ENCODE data around the gene ATXN10.

The ATXN10 gene

DNA sequence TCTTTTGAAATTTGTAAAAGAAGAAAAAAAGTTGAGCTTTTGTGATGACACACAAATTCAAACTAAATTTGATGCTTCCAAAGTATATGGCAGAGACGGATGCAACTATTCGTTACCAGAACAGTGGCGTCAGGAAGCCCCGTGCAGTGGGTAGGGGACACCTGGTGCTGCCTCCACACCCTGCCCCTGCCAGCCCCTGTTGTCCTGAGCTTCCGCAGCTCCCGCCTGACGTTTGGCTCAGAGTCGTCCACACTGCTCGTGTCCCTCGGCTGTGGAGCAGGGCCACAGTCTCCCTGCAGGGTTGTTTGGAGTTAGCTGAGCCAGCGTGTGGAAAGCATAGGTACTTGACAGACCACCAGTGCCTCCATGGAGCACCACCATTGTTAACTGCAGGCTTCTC is 86.3 kb downstream of the ATXN10 start:
- DNase-seq (ENCODE audit: low spot score), result no peak

DNA sequence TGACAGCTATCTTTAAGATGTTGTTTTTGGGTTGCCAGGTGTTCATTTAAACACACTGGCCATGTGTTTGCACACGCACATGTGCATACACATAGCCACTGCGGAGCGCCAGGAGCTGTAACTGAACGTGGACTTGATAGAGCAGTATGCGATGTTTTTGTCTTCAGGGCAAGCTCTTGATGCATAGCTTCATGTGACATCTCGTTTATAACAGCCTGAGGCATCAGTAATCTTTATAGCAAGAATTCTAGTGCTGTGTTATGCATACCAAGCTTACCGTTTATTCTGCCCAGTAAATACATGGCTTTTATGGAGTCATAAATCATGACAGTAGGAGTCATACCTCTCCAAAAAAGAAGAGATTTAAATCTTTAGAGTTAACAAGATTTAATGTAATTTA is 87.0 kb downstream of the ATXN10 start:
- no peak for DNase-seq (ENCODE audit: low spot score)

DNA sequence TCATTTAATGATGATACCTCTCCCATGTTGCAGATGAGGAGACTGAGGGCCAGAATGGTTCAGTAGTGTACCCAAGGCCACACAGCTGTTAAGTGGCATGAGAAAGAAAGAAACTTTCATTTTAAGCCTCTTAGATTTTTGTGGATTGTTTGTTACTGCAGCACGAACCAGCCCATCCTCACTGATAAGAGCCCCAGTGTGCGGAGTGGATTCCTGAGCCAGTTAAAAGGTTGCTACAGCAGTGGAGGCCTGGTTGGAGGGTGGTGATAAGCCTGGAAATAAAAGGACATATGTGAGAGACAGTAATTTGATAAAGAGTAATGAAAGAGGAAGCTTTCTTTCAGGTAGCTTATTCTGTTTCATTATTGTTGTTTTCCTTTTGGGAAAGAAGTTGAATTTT is 89.0 kb downstream of the ATXN10 start:
- DNase-seq (ENCODE audit: low spot score), result no peak

DNA sequence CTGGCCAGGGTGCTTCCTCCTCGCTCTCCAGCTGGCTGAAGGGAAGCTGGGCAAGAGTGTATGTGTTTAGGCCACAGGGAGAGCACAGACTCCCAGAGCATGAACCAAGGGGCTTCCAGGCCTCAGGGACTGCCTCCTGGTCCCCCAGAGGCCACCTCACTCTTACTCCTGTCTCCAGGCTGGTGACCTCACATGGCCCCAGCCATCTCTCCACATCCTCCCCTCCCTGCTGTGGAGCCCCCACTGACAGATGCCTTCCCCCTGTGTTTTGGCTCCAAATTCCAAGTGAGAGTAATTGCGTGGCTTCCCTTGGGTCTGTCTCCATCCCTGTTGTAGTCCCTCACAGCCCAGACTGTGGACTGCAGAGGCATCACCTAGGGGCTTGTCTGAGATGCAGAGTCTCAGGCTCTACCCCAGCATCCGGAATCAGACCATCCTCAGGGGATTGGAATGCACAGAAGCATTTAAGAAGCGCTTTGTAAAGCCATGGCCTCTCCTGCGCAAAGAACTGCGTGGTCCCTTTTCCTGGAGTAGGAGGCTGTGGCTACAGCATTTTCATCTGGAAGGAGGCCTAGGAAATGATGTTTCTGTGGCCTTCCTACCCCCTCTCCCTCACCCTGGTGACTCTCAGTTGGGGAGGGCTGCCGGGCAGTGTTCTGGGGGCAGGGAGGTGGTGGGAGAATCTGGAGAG is 91.1 kb downstream of the ATXN10 start:
- no peak for DNase-seq (ENCODE audit: low spot score)

DNA sequence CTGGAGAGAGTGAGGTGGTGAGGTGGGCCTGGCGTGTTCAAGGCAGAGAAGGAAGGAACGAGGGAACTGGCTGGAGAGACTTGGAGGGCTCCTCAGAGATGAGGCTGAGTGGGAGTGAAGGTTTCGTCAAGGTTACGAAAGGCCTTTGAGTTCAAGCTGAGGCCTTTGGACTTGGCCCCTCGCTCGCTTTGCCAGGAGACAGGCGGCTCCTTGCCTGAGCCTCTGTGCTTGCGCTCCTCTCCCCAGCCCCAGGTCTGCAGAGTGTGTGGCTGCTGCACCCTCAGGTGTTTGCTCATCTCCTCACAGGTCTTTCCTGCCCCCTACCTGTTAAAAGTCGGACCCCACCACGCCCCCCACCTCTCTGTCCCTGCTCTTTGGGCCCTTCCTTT is 91.6 kb downstream of the ATXN10 start:
- DNase-seq (ENCODE audit: low spot score), result no peak

DNA sequence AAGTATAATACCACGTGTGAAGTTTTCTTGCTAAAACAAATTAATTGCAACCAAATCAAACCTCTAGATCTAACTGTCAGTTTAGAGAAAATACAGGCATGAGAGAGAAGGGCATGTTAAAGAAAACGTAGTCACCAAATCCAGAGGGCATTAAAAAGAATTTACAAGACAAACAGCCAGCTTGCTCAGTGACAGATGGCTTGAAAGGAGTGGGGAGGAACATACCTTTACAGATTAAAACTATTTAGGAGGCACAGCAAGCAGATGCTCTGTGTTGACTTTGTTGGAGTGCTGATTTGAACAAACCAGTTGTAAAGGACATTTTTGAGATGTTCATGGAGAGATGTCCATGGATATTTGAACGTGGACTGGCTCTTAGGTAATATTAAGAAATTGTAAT is 96.9 kb downstream of the ATXN10 start:
- DNase-seq (ENCODE audit: low spot score), result no peak

DNA sequence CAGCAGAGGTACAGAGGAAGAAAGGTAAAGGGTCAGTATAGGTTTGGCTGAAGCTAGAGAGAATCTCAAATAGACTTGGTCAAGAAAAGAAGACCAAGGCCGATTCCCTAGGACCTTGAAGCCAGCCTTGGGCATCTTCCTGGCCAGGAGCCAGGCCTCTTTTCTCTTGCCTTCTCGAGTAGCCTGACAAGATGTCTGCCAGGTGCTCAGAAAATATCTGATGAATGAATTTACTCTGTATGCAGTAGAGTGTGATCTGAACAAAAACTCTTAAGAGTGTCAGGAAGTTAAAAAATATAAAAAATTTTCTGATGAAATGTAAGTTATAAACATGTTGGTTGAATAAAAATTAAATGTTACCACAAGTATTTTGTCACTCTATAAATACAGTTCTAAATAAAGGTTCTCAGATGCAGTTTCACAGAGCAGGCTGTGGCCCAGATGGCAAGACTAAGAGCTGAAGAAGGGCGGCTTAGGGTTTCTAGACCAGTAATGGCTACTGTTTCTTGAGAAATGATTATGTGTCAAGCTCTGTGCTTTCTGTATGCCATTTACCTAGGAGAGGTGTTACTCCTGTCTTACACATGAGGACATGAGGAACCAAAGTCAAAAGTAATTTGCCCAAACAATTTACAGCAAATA is 98.1 kb downstream of the ATXN10 start:
- DNase-seq (ENCODE audit: low spot score), result no peak

DNA sequence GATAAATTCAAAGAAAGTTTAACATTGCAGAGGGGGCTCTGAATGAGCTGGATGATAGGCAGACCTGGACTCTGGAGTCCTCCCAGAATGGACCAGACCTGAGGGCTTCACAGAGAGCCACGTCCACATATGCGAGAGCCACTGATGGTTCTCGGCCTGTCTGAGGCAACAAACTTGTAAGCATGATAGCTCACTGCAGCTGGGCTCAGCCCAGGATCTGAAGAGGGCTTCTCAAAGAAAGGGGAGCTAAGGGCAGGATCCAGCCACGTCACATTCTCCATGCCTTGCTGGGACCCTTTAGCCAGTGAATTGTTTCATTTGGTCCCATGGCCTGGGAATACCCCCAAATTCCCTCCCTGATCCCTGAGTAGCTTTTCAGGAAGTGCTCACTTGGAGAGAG is 98.9 kb downstream of the ATXN10 start:
- DNase-seq (ENCODE audit: low spot score), result no peak

DNA sequence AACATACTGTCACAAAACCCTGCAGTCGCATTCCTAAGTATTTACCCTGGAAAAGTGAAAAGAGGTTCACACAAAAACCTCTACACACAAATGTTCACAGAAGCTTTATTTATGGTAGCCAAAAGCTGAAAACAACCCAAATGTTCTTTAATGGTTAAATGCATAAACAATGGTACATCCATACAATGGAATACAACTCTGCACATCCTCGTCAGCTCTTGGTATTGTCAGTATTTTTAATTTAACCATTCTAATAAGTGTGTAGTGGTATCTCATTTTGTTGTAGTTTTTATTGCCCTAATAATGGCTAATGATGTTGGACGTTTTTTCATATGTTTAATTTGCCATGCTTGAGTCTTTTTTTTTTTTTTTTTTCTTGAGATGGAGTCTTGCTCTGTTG is 99.4 kb downstream of the ATXN10 start:
- DNase-seq (ENCODE audit: low spot score), result no peak

DNA sequence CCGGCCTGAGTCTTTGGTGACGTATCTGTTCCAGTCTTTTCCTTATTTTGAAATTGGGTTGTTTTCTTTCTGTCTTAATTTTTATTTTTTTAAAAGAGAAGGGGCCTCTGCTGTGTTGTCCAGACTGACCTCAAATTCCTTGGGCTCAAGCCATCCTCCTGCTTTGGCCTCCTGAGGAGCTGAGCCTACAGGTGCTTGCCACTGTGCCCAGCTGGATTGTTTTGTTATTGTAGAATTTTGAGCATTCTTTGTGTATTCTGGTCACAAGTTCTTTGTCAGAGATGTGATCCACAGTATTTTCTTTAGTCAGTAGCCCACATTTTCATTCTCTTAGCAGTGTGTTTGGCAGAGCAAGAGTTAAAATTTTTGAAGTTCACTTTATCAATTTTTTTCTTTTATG is 100.1 kb downstream of the ATXN10 start:
- no peak for DNase-seq (ENCODE audit: low spot score)

DNA sequence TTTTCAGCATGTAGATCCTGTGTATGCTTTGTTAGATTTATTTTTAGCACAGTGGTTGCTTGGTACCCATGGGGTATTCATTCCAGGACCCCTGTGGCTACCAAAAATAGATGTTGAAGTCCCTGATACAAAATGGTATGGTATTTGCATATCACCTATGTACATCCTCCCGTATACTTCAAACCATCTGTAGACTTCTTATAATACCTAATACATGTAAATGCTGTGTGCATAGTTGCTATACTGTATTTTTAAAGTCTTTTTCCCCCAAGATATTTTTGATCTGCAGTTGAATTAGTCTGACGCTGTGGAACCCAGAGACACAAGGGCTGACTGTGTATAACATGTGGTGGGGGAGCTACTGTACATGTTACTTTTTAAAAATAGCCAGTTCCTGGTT is 101.1 kb downstream of the ATXN10 start:
- DNase-seq (ENCODE audit: low spot score), result no peak

DNA sequence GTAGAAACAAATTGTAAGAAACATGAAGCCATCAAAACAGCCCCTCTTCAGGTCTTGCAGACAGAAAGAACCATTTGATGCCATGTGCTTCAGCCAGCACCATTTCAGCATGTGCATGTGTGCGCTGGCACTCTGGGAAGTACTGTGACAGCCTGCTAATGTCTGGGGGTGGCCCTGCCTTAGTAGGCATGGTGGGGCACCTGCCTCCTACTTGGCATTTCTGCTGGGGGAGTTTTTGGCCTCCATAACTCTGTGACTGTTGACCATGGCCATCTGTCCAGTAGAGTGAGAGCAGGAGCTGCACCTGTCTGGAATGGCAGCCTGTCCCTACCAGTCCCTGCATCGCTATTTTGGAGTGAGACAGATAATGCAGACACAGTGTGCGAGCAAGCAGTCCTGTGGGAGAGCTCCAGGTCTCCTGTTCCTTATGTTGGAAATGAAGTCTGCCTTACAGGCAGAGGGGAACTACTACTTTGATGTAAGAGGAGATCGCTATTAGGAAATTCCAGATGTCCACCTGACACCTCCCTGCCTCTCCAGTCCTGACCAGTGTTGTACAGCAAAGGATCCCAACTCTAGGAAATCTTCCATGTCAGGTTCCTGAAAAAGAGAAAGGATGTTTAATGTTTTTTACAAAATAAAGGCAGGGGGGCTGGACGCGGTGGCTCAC is 102.5 kb downstream of the ATXN10 start:
- DNase-seq (ENCODE audit: low spot score), result no peak

DNA sequence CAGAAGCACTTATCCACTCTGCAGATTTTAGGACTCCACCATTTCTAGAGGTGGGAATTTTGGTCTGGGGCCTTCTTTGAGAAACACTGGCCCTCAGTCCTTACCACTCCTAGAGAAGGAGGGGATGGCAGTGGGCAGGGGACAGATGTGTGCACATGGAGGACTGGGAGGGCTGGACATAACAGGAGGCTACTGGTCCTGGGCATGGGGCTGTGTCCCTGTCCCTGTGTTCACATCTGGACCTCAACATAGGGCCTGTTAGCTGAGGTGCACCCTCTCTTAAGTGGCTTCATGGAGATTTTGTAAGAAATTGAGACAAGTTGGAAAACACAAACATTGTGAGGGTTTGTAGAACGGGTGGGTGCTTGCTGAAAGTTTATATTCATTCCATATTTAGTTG is 103.4 kb downstream of the ATXN10 start:
- DNase-seq (ENCODE audit: low spot score), result no peak

DNA sequence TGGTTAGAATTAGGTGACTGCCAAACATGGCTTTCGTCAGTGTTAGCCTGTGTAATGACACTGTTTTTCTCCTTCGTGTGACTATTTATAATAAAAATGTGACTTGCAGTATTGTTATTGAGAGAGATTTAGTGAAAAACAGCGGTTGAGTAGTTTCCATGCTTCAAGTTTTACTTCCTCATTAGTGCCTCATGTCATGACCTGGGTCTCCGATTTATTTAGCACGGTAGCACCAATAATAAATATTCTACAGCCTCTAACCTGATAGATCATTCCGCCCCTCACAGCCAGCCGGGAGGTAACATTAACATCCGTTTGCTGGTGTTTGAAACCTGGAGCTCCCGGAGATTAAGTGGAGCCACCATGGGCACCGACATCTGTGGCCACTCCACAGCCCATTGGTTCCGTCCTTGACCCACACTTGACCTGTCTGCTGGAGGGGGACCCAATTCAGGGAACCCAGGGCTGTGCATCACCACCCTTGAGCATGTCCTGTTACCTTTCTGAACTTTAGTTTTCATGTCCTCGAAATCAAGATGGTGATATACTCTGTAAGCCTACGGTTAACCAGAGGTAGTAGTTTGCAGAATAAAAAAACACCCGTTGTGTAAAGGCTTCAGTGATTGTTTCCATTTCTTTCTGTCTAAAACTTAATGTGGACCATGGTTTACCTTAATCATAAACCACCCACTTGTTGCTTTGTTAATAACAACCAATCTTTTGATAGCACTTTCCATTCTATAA is 104.1 kb downstream of the ATXN10 start:
- DNase-seq (ENCODE audit: low spot score), result no peak

DNA sequence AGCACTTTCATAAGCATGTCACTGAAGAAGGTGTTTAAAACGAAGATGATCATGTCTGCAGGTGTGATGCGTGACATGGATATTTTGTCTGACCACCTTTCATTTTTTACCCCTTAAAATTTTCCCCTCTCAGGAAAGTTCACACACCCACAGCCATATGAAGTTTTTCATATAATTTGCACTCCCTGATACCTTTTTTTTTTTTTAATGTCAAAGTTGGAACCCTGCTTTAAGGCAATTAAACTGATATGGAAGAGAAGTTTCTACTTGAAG is 104.6 kb downstream of the ATXN10 start:
- no peak for DNase-seq (ENCODE audit: low spot score)

DNA sequence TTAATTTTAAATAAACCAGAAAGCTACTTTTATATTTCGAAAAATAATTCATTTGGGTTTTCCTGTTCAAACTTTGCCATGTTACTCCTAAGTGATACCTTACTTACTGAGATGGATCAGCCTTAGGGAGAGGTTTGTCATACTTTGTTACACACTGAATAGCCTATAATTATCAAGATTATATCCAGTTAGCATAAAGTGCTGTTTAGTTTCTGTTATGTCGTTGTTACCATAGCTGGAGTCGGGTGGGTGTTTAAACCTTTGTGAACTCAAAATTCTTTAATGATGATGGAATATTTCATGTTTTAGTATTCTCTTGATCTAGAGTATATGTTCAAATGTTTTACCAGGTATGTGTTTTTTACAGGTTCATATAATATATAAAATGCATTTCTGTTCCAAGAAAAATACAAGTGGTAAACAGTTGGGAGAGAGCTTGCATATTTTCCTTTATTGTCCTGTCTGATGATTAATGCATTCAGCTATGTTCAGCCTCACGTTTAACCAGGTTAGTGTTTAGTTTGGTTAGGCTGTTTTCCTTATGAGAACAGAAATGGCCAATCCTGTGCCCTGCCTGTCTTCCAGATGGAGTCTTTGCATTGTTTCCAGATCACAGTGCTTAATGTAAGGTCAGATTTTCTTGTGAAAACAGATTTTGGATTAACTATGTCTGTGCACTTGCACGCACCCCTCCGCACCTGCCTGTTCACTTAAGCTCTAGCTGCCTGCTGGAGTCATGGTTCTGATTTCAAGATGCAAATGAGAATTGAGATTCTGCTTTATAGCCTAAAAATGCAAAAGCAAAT is 105.6 kb downstream of the ATXN10 start:
- DNase-seq (ENCODE audit: low spot score), result no peak

DNA sequence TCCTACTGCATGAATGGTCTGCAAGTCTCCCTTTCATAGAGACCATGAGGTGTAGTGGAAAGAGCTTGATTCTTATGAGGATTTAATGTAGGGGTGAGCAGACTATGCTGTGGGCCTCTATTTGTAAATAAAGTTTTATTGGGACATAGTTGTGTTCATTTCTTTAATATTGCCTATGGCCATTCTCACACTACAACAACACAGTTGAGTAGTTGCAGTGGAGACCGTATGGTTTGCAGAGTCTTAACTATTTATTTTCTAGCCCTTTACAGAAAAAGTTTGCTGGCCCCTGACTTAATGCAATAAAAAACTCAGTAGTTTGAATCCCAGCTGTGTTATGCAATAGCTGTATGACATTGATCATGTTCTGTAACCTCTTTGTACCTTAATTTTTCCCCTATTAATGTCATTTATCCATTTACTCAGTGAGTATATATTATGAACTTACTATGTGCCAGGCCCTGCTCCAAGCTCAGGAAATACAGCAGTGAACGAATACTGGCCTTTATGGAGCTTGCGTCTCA is 106.3 kb downstream of the ATXN10 start:
- no peak for DNase-seq (ENCODE audit: low spot score)

DNA sequence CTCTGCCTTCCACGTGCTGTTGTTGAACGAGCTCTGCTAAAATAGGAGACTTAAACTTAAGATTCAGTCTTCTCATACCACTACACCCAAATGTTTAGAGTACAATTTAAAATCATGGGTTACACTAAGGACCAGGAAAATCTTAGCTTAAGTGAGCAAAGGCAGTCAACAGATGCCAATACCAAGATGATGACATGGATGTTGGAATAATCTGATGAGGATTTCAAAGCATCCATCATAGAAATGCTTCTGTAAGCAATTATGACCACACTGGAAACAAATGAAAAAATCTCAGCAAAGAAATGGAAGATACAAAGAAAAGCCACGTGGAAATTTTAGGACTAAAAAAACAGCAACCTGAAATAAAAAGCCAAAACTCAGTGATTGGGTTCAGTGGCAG is 109.8 kb downstream of the ATXN10 start:
- DNase-seq (ENCODE audit: low spot score), result no peak

DNA sequence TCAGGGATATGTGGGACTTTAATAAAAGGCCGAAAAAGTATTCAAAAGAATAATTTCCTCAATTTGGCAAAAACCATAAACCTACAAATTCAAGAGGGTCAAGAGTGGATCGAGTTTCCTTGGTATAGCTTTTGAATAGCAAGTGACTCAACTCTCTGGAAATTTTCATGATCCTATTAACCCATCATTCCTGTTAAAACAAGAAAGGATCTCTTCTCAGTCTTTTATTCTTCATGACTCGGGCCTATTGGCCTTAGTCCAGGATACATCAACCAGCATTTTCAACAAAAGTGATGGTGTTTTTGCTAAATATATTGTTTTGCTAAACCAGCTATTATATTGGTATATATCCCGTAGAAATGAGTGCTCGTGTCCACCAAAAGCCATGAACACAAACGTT is 110.3 kb downstream of the ATXN10 start:
- no peak for DNase-seq (ENCODE audit: low spot score)

DNA sequence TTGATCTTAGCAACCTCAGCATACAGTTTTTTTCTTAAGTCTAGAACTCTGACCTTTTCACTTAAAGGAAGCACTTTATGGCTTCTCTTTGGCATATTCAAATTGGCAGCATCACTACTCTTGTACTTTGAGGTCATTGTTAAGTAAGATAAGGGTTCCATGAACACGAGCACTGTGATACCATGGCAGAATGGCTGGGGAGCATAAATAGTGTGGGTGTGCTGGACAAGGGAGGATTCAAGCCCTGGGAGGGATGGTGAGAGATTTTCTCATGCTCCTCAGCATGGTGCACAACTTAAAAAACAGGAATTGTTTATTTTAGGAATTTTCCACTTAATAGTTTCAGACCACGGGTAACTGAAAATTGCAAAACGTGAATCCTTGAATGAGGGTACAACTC is 111.4 kb downstream of the ATXN10 start:
- DNase-seq (ENCODE audit: low spot score), result no peak

DNA sequence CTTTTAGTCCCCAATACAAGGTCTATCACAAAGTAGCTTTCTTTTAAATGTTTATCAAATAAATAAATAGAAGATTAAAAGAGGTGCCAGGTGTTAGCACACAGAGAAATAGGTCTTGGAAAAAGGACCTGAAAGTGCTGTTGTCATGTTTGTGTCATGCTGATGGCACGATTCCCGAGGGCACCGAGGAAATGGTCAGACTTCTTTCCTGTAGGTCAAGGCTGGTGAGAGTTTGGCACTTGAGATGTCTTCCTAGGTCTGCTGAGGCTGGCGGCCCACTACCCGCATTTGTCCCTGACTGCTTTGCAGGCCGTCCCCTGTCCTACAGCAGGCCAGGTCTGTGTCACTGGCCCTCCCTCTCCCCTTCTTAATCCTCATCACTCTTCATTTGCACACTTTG is 112.1 kb downstream of the ATXN10 start:
- no peak for DNase-seq (ENCODE audit: low spot score)
